K562 (cell line): ENCODE data around the gene ATP6V1G2. TPM values are rescaled to one million over a fixed set of nuclear protein-coding genes. Genes with fewer than 3 reads are reported as not detected.

Experiments used
- E2F3 ChIP-seq: fragments of 250-450 bp; sonication (Bioruptor Pico); IDR thresholded peaks from 2 replicates; pipeline ENCODE4 v1.4.0; 2020; ENCODE audit warnings: mild to moderate bottlenecking
- ETV1 ChIP-seq: fragments of 450-650 bp; conservative IDR thresholded peaks from 2 replicates; pipeline ENCODE4 v1.6.1; 2016; ENCODE audit warnings: missing genetic modification characterization, control low read depth, low read depth, missing compliant biosample characterization
- FOXA1 ChIP-seq: fragments of 450-650 bp; IDR thresholded peaks from 2 replicates; pipeline ENCODE4 v1.6.1; 2016; ENCODE audit warnings: mild to moderate bottlenecking, borderline replicate concordance
- HDGF ChIP-seq: fragments of 450-650 bp; IDR thresholded peaks from 2 replicates; pipeline ENCODE4 v1.6.1; 2016
- HMG20B ChIP-seq: fragments of 250-450 bp; sonication (Bioruptor Pico); IDR thresholded peaks from 2 replicates; pipeline ENCODE4 v1.5.0; 2021; ENCODE audit warnings: mild to moderate bottlenecking
- HNRNPH1 ChIP-seq: fragments of 200-400 bp; formaldehyde crosslinking; optimal IDR thresholded peaks from 2 replicates; pipeline ENCODE3; 2017; ENCODE audit warnings: low read depth, mild to moderate bottlenecking, low read length, moderate library complexity
- MCM7 ChIP-seq, 2 experiments: fragments of 450-650 bp; IDR thresholded peaks; 2 replicates each; pipeline ENCODE4 v1.6.1; 2016 to 2018
- MEF2D ChIP-seq: conservative IDR thresholded peaks from 2 replicates; pipeline ENCODE4 v1.6.1; 2016; ENCODE audit warnings: low read depth, missing genetic modification characterization, missing compliant biosample characterization
- MTF1 ChIP-seq: fragments of 250-450 bp; sonication (Bioruptor Pico); IDR thresholded peaks from 2 replicates; pipeline ENCODE4 v1.9.0; 2021; ENCODE audit warnings: moderate library complexity, mild to moderate bottlenecking, inconsistent platforms, borderline replicate concordance
- RCOR1 ChIP-seq, 2 experiments: IDR thresholded peaks; 2 replicates each; pipeline ENCODE4 v1.6.1; 2012; ENCODE audit warnings: low read depth in 2 of 2, low read length in 2 of 2, borderline replicate concordance in 1 of 2, improper control_type of control experiment in 1 of 2
- RERE ChIP-seq: sonication (generic); formaldehyde crosslinking; IDR thresholded peaks from 2 replicates; pipeline ENCODE4 v1.8.0; 2023; ENCODE audit warnings: missing genetic modification reagents, mild to moderate bottlenecking, borderline replicate concordance
- TEAD4 ChIP-seq, 2 experiments: sonication (generic) in 1 of 2; formaldehyde crosslinking in 1 of 2; IDR thresholded peaks; 2 replicates each; pipeline versions ENCODE4 v1.6.1 to v1.8.0; 2012 to 2022; ENCODE audit warnings: borderline replicate concordance in 1 of 2, inconsistent platforms in 1 of 2, low read length in 1 of 2, mild to moderate bottlenecking in 1 of 2, missing genetic modification reagents in 1 of 2
- TFAM ChIP-seq: fragments of 250-450 bp; sonication (Bioruptor Pico); conservative IDR thresholded peaks from 2 replicates; pipeline ENCODE4 v1.5.0; 2021; ENCODE audit warnings: mild to moderate bottlenecking, moderate library complexity
- THRA ChIP-seq: fragments of 450-650 bp; IDR thresholded peaks from 2 replicates; pipeline ENCODE4 v1.6.1; 2017; ENCODE audit warnings: mild to moderate bottlenecking, moderate library complexity
- ZBTB49 ChIP-seq: sonication (generic); formaldehyde crosslinking; IDR thresholded peaks from 2 replicates; pipeline ENCODE4 v1.8.0; 2022; ENCODE audit warnings: missing genetic modification reagents, mild to moderate bottlenecking, borderline replicate concordance
- ZNF124 ChIP-seq: sonication (generic); formaldehyde crosslinking; IDR thresholded peaks from 2 replicates; pipeline ENCODE4 v1.8.1; 2022; ENCODE audit warnings: missing genetic modification reagents
- ZNF253 ChIP-seq: fragments of 250-450 bp; sonication (Bioruptor Pico); conservative IDR thresholded peaks from 2 replicates; pipeline ENCODE4 v1.6.1; 2021; ENCODE audit warnings: mild to moderate bottlenecking
- ZNF444 ChIP-seq: fragments of 250-450 bp; sonication (Bioruptor Pico); IDR thresholded peaks from 2 replicates; pipeline ENCODE4 v1.4.0; 2020; ENCODE audit warnings: mild to moderate bottlenecking, moderate library complexity
- polyA plus RNA-seq, 8 experiments: library from polyadenylated mRNA; depleted of rRNA in 4 of 8; stranded (reverse) in 5 of 8; unstranded in 3 of 8; fragments of >200 nt; fragmentation: Nextera tagmentation in 2 of 8; fragmentation: Illumina TruSeq in 1 of 8; extraction: Ambion mirVana in 2 of 8; extraction: Trizol in 1 of 8; gene quantifications; 2 replicates each; pipeline versions ENCODE4 v1.2.1 to v1.2.3, GENCODE V29; 2011 to 2014; ENCODE audit warnings: inconsistent platforms in 1 of 8, missing spikeins in 1 of 8
- total RNA-seq, 7 experiments: library from RNA; depleted of rRNA in 6 of 7; stranded (reverse); fragments of >200 nt in 6 of 7; fragmentation: Illumina TruSeq in 2 of 7; extraction: Trizol in 2 of 7; gene quantifications; 2 replicates each; pipeline versions ENCODE4 v1.2.1 to v1.2.3, GENCODE V29; 2011 to 2021; ENCODE audit warnings: low replicate concordance in 1 of 7

Gene ATP6V1G2
- total and polyA plus RNA-seq, 9 of the 15 experiments (the other 6 are each of a cell fraction or from before 2014, with no cell fraction given), result 0.14 to 1.5 (median 0.33) TPM

- no peak for TF ChIP-seq THRA
- TF ChIP-seq HMG20B (CRISPR knock-in tag), result no peak
- no peak; the same call in 1 of the 2 replicates for TF ChIP-seq ETV1 (tag)
- TF ChIP-seq ZNF253 (CRISPR knock-in tag), result no peak
- no peak for TF ChIP-seq MCM7 (IDR thresholded peaks at IDR 0.05)
- peak in 1 of 2 experiments; percentile 39; a peak in 2 of 4 replicates for TF ChIP-seq RCOR1 (IDR thresholded peaks at IDR 0.05; ENCODE audit: borderline replicate concordance in 1 of 2, low read depth in 2 of 2, low read length in 2 of 2)
- TF ChIP-seq ZNF444 (CRISPR knock-in tag), result no peak
- TF ChIP-seq TFAM (CRISPR knock-in tag), result no peak
- TF ChIP-seq MEF2D (tag), result peak; percentile 96
- TF ChIP-seq ZBTB49 (CRISPR knock-in tag), result no peak
- no peak for TF ChIP-seq ZNF124 (CRISPR knock-in tag)
- peak; percentile 29; the same call in 1 of the 2 replicates for TF ChIP-seq TEAD4 (IDR thresholded peaks at IDR 0.05; ENCODE audit: low read length)
- TF ChIP-seq TEAD4 (CRISPR knock-in tag; IDR thresholded peaks at IDR 0.05; ENCODE audit: borderline replicate concordance), result no peak
- no peak for TF ChIP-seq MTF1 (CRISPR knock-in tag)
- no peak for TF ChIP-seq HNRNPH1
- no peak for TF ChIP-seq E2F3
- no peak for TF ChIP-seq HDGF
- TF ChIP-seq RERE (CRISPR knock-in tag), result no peak
- TF ChIP-seq FOXA1, result no peak
These were observed 12.5 kb upstream of the ATP6V1G2 start (continued) for GRCh38 chr6:31558631-31559500.
